Measurements from ENCODE around the gene ZFP36.
A peak's percentile ranks its signal among the peaks of the same experiment; 100 is the strongest.
"Not testable (repeated sequence)": the region's sequence is repeated elsewhere in the genome, so short reads cannot be mapped to it uniquely, and the experiment has no call there.

ZFP36 gene

GRCh38 chr19:39406656-39407409 lies at the start of gene ZFP36:
Gene ZFP36, plus strand, starts transcription at chr19:39406847. Its CDS starts 58 bp downstream, at chr19:39406905.
- Mint-ChIP-seq H3K27me3 (peaks cover 6% of the 10 kb centered on the region), H3K4me3 (peak within 1 kb of the TSS; percentile 78), H3K9me3 (no peaks in the 10 kb centered on the region), H3K27ac (peak within 1 kb of the TSS; percentile 98), H3K36me3 (peaks cover 34% of the 10 kb centered on the region), H3K4me1 (peaks cover 53% of the 10 kb centered on the region)
- CTCF ChIA-PET, result interaction anchor here (3.8 kb wide), 1 partner anchor 9 kb away, joined by 32 read pairs; no protein-coding TSS in a partner anchor
- peak; percentile 91 for DNase-seq

GRCh38 chr19:39359026-39359425 lies 47.6 kb upstream of the ZFP36 start:
- H3K27ac Mint-ChIP-seq, result no peak overlapping the region
- H3K4me3 Mint-ChIP-seq, result no peak overlapping the region
- peaks cover 43% of the 10 kb centered on the region for H3K36me3 Mint-ChIP-seq
- H3K9me3 Mint-ChIP-seq, result no peaks in the 10 kb centered on the region
- CTCF ChIA-PET, result interaction anchor here (1.3 kb wide), 1 partner anchor 11 kb away, joined by 4 read pairs; no protein-coding TSS in a partner anchor
- no peak for DNase-seq
- H3K4me1 Mint-ChIP-seq, result peaks cover 5% of the 10 kb centered on the region
- no peaks in the 10 kb centered on the region for H3K27me3 Mint-ChIP-seq

- H3K27ac Mint-ChIP-seq, result no peak overlapping the region
- no peaks in the 10 kb centered on the region for H3K9me3 Mint-ChIP-seq
- peaks cover 5% of the 10 kb centered on the region for H3K4me1 Mint-ChIP-seq
- no peak overlapping the region for H3K4me3 Mint-ChIP-seq
- CTCF ChIA-PET, result no interaction called here
- H3K27me3 Mint-ChIP-seq, result no peaks in the 10 kb centered on the region
- peaks cover 39% of the 10 kb centered on the region for H3K36me3 Mint-ChIP-seq
- DNase-seq, result no peak
These were observed 46.0 kb upstream of the ZFP36 start for GRCh38 chr19:39360599-39360998.

GRCh38 chr19:39362682-39363657 lies 43.7 kb upstream of the ZFP36 start:
- Mint-ChIP-seq H3K36me3 (peaks cover 27% of the 10 kb centered on the region), H3K9me3 (no peaks in the 10 kb centered on the region), H3K27me3 (no peaks in the 10 kb centered on the region), H3K4me1 (no peaks in the 10 kb centered on the region), H3K4me3 (no peak overlapping the region), H3K27ac (no peak overlapping the region)
- no peak for DNase-seq
- CTCF ChIA-PET, result interaction anchor here (1.5 kb wide), 1 partner anchor 13 kb away, joined by 4 read pairs; no protein-coding TSS in a partner anchor

- CTCF ChIA-PET, result interaction anchor here (1.5 kb wide), 1 partner anchor 14 kb away, joined by 4 read pairs; no protein-coding TSS in a partner anchor
- Mint-ChIP-seq H3K9me3 (no peaks in the 10 kb centered on the region), H3K27ac (no peak overlapping the region), H3K4me3 (no peak overlapping the region), H3K36me3 (peaks cover 28% of the 10 kb centered on the region), H3K27me3 (no peaks in the 10 kb centered on the region), H3K4me1 (no peaks in the 10 kb centered on the region)
- DNase-seq, result no peak
These were observed 42.7 kb upstream of the ZFP36 start for GRCh38 chr19:39363901-39364457.

GRCh38 chr19:39365531-39365930 lies 41.1 kb upstream of the ZFP36 start:
- H3K36me3 Mint-ChIP-seq, result peaks cover 28% of the 10 kb centered on the region
- CTCF ChIA-PET, result no interaction called here
- H3K27ac Mint-ChIP-seq, result no peak overlapping the region
- no peaks in the 10 kb centered on the region for H3K4me1 Mint-ChIP-seq
- DNase-seq, result no peak
- H3K4me3 Mint-ChIP-seq, result no peak overlapping the region
- no peaks in the 10 kb centered on the region for H3K27me3 Mint-ChIP-seq
- no peaks in the 10 kb centered on the region for H3K9me3 Mint-ChIP-seq

- Mint-ChIP-seq H3K36me3 (peaks cover 28% of the 10 kb centered on the region), H3K4me1 (no peaks in the 10 kb centered on the region), H3K4me3 (no peak overlapping the region), H3K9me3 (no peaks in the 10 kb centered on the region), H3K27ac (no peak overlapping the region), H3K27me3 (no peaks in the 10 kb centered on the region)
- no peak for DNase-seq
- CTCF ChIA-PET, result interaction anchor here (1.1 kb wide), 1 partner anchor 10 kb away, joined by 4 read pairs; no protein-coding TSS in a partner anchor
These were observed 37.4 kb upstream of the ZFP36 start for GRCh38 chr19:39369200-39369599.

GRCh38 chr19:39370735-39371134 lies 35.9 kb upstream of the ZFP36 start:
- Mint-ChIP-seq H3K36me3 (peaks cover 24% of the 10 kb centered on the region), H3K9me3 (no peaks in the 10 kb centered on the region), H3K27me3 (no peaks in the 10 kb centered on the region), H3K27ac (peak overlapping the region; percentile 9), H3K4me3 (no peak overlapping the region), H3K4me1 (no peaks in the 10 kb centered on the region)
- CTCF ChIA-PET, result no interaction called here
- no peak for DNase-seq

- Mint-ChIP-seq H3K9me3 (no peaks in the 10 kb centered on the region), H3K4me3 (no peak overlapping the region), H3K4me1 (no peaks in the 10 kb centered on the region), H3K27me3 (no peaks in the 10 kb centered on the region), H3K27ac (no peak overlapping the region), H3K36me3 (peaks cover 28% of the 10 kb centered on the region)
- CTCF ChIA-PET, result no interaction called here
- no peak for DNase-seq
These were observed 34.4 kb upstream of the ZFP36 start for GRCh38 chr19:39372047-39372802.

GRCh38 chr19:39372941-39373340 lies 33.7 kb upstream of the ZFP36 start:
- Mint-ChIP-seq H3K36me3 (peaks cover 32% of the 10 kb centered on the region), H3K27ac (no peak overlapping the region), H3K4me1 (no peaks in the 10 kb centered on the region), H3K4me3 (no peak overlapping the region), H3K27me3 (no peaks in the 10 kb centered on the region), H3K9me3 (no peaks in the 10 kb centered on the region)
- DNase-seq, result no peak
- CTCF ChIA-PET, result no interaction called here

GRCh38 chr19:39375929-39376328 lies 30.7 kb upstream of the ZFP36 start:
- no peaks in the 10 kb centered on the region for H3K9me3 Mint-ChIP-seq
- no peaks in the 10 kb centered on the region for H3K4me1 Mint-ChIP-seq
- CTCF ChIA-PET, result no interaction called here
- peaks cover 26% of the 10 kb centered on the region for H3K36me3 Mint-ChIP-seq
- no peak for DNase-seq
- H3K27me3 Mint-ChIP-seq, result no peaks in the 10 kb centered on the region
- H3K27ac Mint-ChIP-seq, result no peak overlapping the region
- H3K4me3 Mint-ChIP-seq, result no peak overlapping the region

- Mint-ChIP-seq H3K36me3 (peaks cover 30% of the 10 kb centered on the region), H3K27me3 (no peaks in the 10 kb centered on the region), H3K27ac (peak overlapping the region; percentile 28), H3K4me1 (no peaks in the 10 kb centered on the region), H3K4me3 (no peak overlapping the region), H3K9me3 (no peaks in the 10 kb centered on the region)
- CTCF ChIA-PET, result interaction anchor here (0.6 kb wide), 1 partner anchor 50 kb away, joined by 3 read pairs; no protein-coding TSS in a partner anchor
- DNase-seq, result no peak
These were observed 29.0 kb upstream of the ZFP36 start for GRCh38 chr19:39377373-39378362.

GRCh38 chr19:39379366-39379765 lies 27.3 kb upstream of the ZFP36 start:
- H3K27me3 Mint-ChIP-seq, H3K4me1 Mint-ChIP-seq, H3K27ac Mint-ChIP-seq, H3K9me3 Mint-ChIP-seq, H3K4me3 Mint-ChIP-seq, CTCF ChIA-PET, DNase-seq: not testable (repeated sequence)
- H3K36me3 Mint-ChIP-seq, result peaks cover 39% of the 10 kb centered on the region
